ENCODE measurements around the gene FAM181B.

The FAM181B gene

DNA sequence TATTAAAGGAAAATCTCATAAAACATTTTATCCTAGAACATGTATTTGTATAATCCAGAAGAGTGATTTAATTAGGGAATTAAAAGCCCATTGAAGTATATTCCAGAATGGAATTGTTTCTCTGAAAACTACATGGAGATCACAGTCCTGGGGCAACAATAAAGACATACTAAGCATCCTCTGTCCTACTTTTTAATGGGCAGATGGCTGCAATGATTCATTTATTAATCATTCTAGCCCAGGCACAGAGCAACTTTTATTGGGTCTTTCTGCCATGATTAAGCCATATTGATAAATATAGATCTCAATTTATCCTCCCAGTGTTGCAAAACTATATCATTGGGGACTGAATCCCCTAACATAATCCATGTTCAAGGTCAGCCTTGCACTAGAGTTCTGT, 22.0 kb downstream of the FAM181B start:
- no peak overlapping the region for H3K4me3 ChIP-seq (ENCODE audit: low read length in 2 of 2)
- H3K9ac ChIP-seq (ENCODE audit: low read depth, low read length, poor library complexity), result no peak overlapping the region
- H2BK12ac ChIP-seq (ENCODE audit: low read length), result no peak overlapping the region
- peaks cover 0 to 5% (median 3%) of the 10 kb centered on the region in 3 experiments for H3K27me3 ChIP-seq (ENCODE audit: control insufficient read depth in 3 of 3, insufficient read depth in 3 of 3, low read depth in 1 of 3, low read length in 3 of 3)
- no peak overlapping the region for H2AFZ ChIP-seq (ENCODE audit: low read length)
- DNase-seq (ENCODE audit: low spot score), result no peak
- H3K14ac ChIP-seq (ENCODE audit: low read length), result no peak overlapping the region
- no peaks in the 10 kb centered on the region for H3K4me1 ChIP-seq (ENCODE audit: control insufficient read depth in 2 of 2, insufficient read depth in 1 of 2, low read depth in 1 of 2, low read length in 2 of 2)
- no peaks in the 10 kb centered on the region for H3K9me3 ChIP-seq (replicated peaks in 1 of 2; ENCODE audit: control insufficient read depth in 2 of 2, insufficient read depth in 1 of 2, low read depth in 1 of 2, low read length in 2 of 2)
- H3K4ac ChIP-seq (ENCODE audit: low read length), result no peak overlapping the region
- no peak overlapping the region for H2AK5ac ChIP-seq (ENCODE audit: low read depth, low read length)
- no peak overlapping the region for H2BK5ac ChIP-seq (ENCODE audit: low read length)
- H3K4me2 ChIP-seq (ENCODE audit: insufficient read depth, low read length, poor library complexity, severe bottlenecking), result no peak overlapping the region
- no peak overlapping the region for H4K8ac ChIP-seq (ENCODE audit: low read depth, low read length)
- H2BK15ac ChIP-seq (ENCODE audit: low read length), result no peak overlapping the region
- no peak overlapping the region for H2BK120ac ChIP-seq (ENCODE audit: low read depth, low read length)
- H4K91ac ChIP-seq (ENCODE audit: low read depth, low read length, poor library complexity), result no peak overlapping the region
- no peak overlapping the region for H3K27ac ChIP-seq (replicated peaks; ENCODE audit: low read length)
- H3K18ac ChIP-seq (ENCODE audit: low read length), result no peak overlapping the region
- H3K36me3 ChIP-seq (replicated peaks in 1 of 2; ENCODE audit: control insufficient read depth in 2 of 2, insufficient read depth in 2 of 2, low read length in 2 of 2), result no peaks in the 10 kb centered on the region
- H3K79me1 ChIP-seq (ENCODE audit: low read depth, low read length), result no peaks in the 10 kb centered on the region
- H3K23ac ChIP-seq (ENCODE audit: low read depth, low read length, poor library complexity), result no peak overlapping the region

GRCh38 chr11:82703796-82704195, 29.9 kb downstream of the FAM181B start:
- Histone ChIP-seq H3K23ac (ENCODE audit: low read depth, low read length, poor library complexity) (no peak overlapping the region), H4K91ac (ENCODE audit: low read depth, low read length, poor library complexity) (no peak overlapping the region), H2BK5ac (ENCODE audit: low read length) (no peak overlapping the region), H3K9me3 (replicated peaks in 1 of 2; ENCODE audit: control insufficient read depth in 2 of 2, insufficient read depth in 1 of 2, low read depth in 1 of 2, low read length in 2 of 2) (no peaks in the 10 kb centered on the region), H3K4me1 (ENCODE audit: control insufficient read depth in 2 of 2, insufficient read depth in 1 of 2, low read depth in 1 of 2, low read length in 2 of 2) (no peaks in the 10 kb centered on the region), H3K14ac (ENCODE audit: low read length) (no peak overlapping the region), H3K18ac (ENCODE audit: low read length) (no peak overlapping the region), H3K4ac (ENCODE audit: low read length) (no peak overlapping the region), H3K36me3 (replicated peaks in 1 of 2; ENCODE audit: control insufficient read depth in 2 of 2, insufficient read depth in 2 of 2, low read length in 2 of 2) (no peaks in the 10 kb centered on the region), H3K4me2 (ENCODE audit: insufficient read depth, low read length, poor library complexity, severe bottlenecking) (no peak overlapping the region), H2BK120ac (ENCODE audit: low read depth, low read length) (no peak overlapping the region), H2BK12ac (ENCODE audit: low read length) (no peak overlapping the region), H3K79me1 (ENCODE audit: low read depth, low read length) (no peaks in the 10 kb centered on the region), H2BK15ac (ENCODE audit: low read length) (no peak overlapping the region), H3K27ac (replicated peaks; ENCODE audit: low read length) (no peak overlapping the region), H3K27me3 (ENCODE audit: control insufficient read depth in 3 of 3, insufficient read depth in 3 of 3, low read depth in 1 of 3, low read length in 3 of 3) (peaks cover 0 to 3% (median 0%) of the 10 kb centered on the region in 3 experiments), H3K9ac (ENCODE audit: low read depth, low read length, poor library complexity) (no peak overlapping the region), H3K4me3 (ENCODE audit: low read length in 2 of 2) (no peak overlapping the region), H2AFZ (ENCODE audit: low read length) (no peak overlapping the region), H4K8ac (ENCODE audit: low read depth, low read length) (no peak overlapping the region), H2AK5ac (ENCODE audit: low read depth, low read length) (no peak overlapping the region)
- DNase-seq (ENCODE audit: low spot score), result no peak
- WGBS, 2 donors (ENCODE audit: extremely low coverage in 2 of 2, insufficient read length in 2 of 2, insufficient replicate concordance in 1 of 2), result no CpG with 5 or more reads among the region's 5 CpGs

- WGBS, 2 donors (ENCODE audit: extremely low coverage in 2 of 2, insufficient read length in 2 of 2, insufficient replicate concordance in 1 of 2), result no CpG with 5 or more reads among the region's 2 CpGs
- no peak overlapping the region for H3K4me2 ChIP-seq (ENCODE audit: insufficient read depth, low read length, poor library complexity, severe bottlenecking)
- no peaks in the 10 kb centered on the region for H3K79me1 ChIP-seq (ENCODE audit: low read depth, low read length)
- H3K36me3 ChIP-seq (replicated peaks in 1 of 2; ENCODE audit: control insufficient read depth in 2 of 2, insufficient read depth in 2 of 2, low read length in 2 of 2), result no peaks in the 10 kb centered on the region
- no peak overlapping the region for H3K23ac ChIP-seq (ENCODE audit: low read depth, low read length, poor library complexity)
- no peak overlapping the region for H3K27ac ChIP-seq (replicated peaks; ENCODE audit: low read length)
- H2AFZ ChIP-seq (ENCODE audit: low read length), result no peak overlapping the region
- no peak overlapping the region for H3K4me3 ChIP-seq (ENCODE audit: low read length in 2 of 2)
- H3K4me1 ChIP-seq (ENCODE audit: control insufficient read depth in 2 of 2, insufficient read depth in 1 of 2, low read depth in 1 of 2, low read length in 2 of 2), result no peaks in the 10 kb centered on the region
- H3K27me3 ChIP-seq (ENCODE audit: control insufficient read depth in 3 of 3, insufficient read depth in 3 of 3, low read depth in 1 of 3, low read length in 3 of 3), result peaks cover 0 to 3% (median 0%) of the 10 kb centered on the region in 3 experiments
- H2BK5ac ChIP-seq (ENCODE audit: low read length), result no peak overlapping the region
- H2BK15ac ChIP-seq (ENCODE audit: low read length), result no peak overlapping the region
- no peak overlapping the region for H4K8ac ChIP-seq (ENCODE audit: low read depth, low read length)
- no peak overlapping the region for H3K4ac ChIP-seq (ENCODE audit: low read length)
- no peak for DNase-seq (ENCODE audit: low spot score)
- no peak overlapping the region for H3K14ac ChIP-seq (ENCODE audit: low read length)
- no peak overlapping the region for H2BK120ac ChIP-seq (ENCODE audit: low read depth, low read length)
- no peak overlapping the region for H2BK12ac ChIP-seq (ENCODE audit: low read length)
- no peak overlapping the region for H3K9ac ChIP-seq (ENCODE audit: low read depth, low read length, poor library complexity)
- no peaks in the 10 kb centered on the region for H3K9me3 ChIP-seq (replicated peaks in 1 of 2; ENCODE audit: control insufficient read depth in 2 of 2, insufficient read depth in 1 of 2, low read depth in 1 of 2, low read length in 2 of 2)
- H3K18ac ChIP-seq (ENCODE audit: low read length), result no peak overlapping the region
- H4K91ac ChIP-seq (ENCODE audit: low read depth, low read length, poor library complexity), result no peak overlapping the region
- no peak overlapping the region for H2AK5ac ChIP-seq (ENCODE audit: low read depth, low read length)
Measured at GRCh38 chr11:82703226-82703625, 30.4 kb downstream of the FAM181B start.

- no peaks in the 10 kb centered on the region for H3K79me1 ChIP-seq (ENCODE audit: low read depth, low read length)
- H3K9me3 ChIP-seq (replicated peaks in 1 of 2; ENCODE audit: control insufficient read depth in 2 of 2, insufficient read depth in 1 of 2, low read depth in 1 of 2, low read length in 2 of 2), result no peaks in the 10 kb centered on the region
- H3K4ac ChIP-seq (ENCODE audit: low read length), result no peak overlapping the region
- peak; percentile 65 for DNase-seq (ENCODE audit: low spot score)
- no peaks in the 10 kb centered on the region for H3K4me1 ChIP-seq (ENCODE audit: control insufficient read depth in 2 of 2, insufficient read depth in 1 of 2, low read depth in 1 of 2, low read length in 2 of 2)
- H2BK15ac ChIP-seq (ENCODE audit: low read length), result no peak overlapping the region
- H3K14ac ChIP-seq (ENCODE audit: low read length), result no peak overlapping the region
- no peak overlapping the region for H2AK5ac ChIP-seq (ENCODE audit: low read depth, low read length)
- no peak overlapping the region for H4K8ac ChIP-seq (ENCODE audit: low read depth, low read length)
- H2BK5ac ChIP-seq (ENCODE audit: low read length), result no peak overlapping the region
- no CpG with 5 or more reads among the region's 7 CpGs for WGBS, 2 donors (ENCODE audit: extremely low coverage in 2 of 2, insufficient read length in 2 of 2, insufficient replicate concordance in 1 of 2)
- no peak overlapping the region for H2BK12ac ChIP-seq (ENCODE audit: low read length)
- no peak overlapping the region for H2BK120ac ChIP-seq (ENCODE audit: low read depth, low read length)
- H3K4me3 ChIP-seq (ENCODE audit: low read length in 2 of 2), result no peak overlapping the region
- H3K27ac ChIP-seq (replicated peaks; ENCODE audit: low read length), result no peak overlapping the region
- H3K18ac ChIP-seq (ENCODE audit: low read length), result no peak overlapping the region
- H2AFZ ChIP-seq (ENCODE audit: low read length), result no peak overlapping the region
- no peaks in the 10 kb centered on the region for H3K36me3 ChIP-seq (replicated peaks in 1 of 2; ENCODE audit: control insufficient read depth in 2 of 2, insufficient read depth in 2 of 2, low read length in 2 of 2)
- no peak overlapping the region for H3K9ac ChIP-seq (ENCODE audit: low read depth, low read length, poor library complexity)
- H3K4me2 ChIP-seq (ENCODE audit: insufficient read depth, low read length, poor library complexity, severe bottlenecking), result no peak overlapping the region
- H3K27me3 ChIP-seq (ENCODE audit: control insufficient read depth in 3 of 3, insufficient read depth in 3 of 3, low read depth in 1 of 3, low read length in 3 of 3), result no peaks in the 10 kb centered on the region
- no peak overlapping the region for H3K23ac ChIP-seq (ENCODE audit: low read depth, low read length, poor library complexity)
- no peak overlapping the region for H4K91ac ChIP-seq (ENCODE audit: low read depth, low read length, poor library complexity)
Measured at GRCh38 chr11:82701847-82702520, 31.7 kb downstream of the FAM181B start.
